Measurements from ENCODE around the gene CCDC78.

The CCDC78 gene

GRCh38 chr16:676913-677312, 49.3 kb downstream of the CCDC78 start:
- no peak for DNase-seq

- DNase-seq, result no peak
Observed at GRCh38 chr16:676565-676902, 49.7 kb downstream of the CCDC78 start.

- DNase-seq, result no peak
Observed at GRCh38 chr16:675884-676564, 50.2 kb downstream of the CCDC78 start.

- no peak for DNase-seq
Observed at GRCh38 chr16:674968-675883, 51.0 kb downstream of the CCDC78 start, which contains the start of gene RHBDL1. Gene RHBDL1, plus strand, starts transcription at chr16:675671. Its CDS starts 120 bp downstream, at chr16:675791.

GRCh38 chr16:674214-674881, 51.9 kb downstream of the CCDC78 start:
- DNase-seq, result no peak

GRCh38 chr16:673399-673991, 52.7 kb downstream of the CCDC78 start:
- no peak for DNase-seq

- DNase-seq, result no peak
Observed at GRCh38 chr16:672851-673250, 53.4 kb downstream of the CCDC78 start.

Measured in 8988T (cell line).